ENCODE data around the gene LACC1.
A peak's percentile ranks its signal among the peaks of the same experiment; 100 is the strongest.

LACC1 gene

DNA sequence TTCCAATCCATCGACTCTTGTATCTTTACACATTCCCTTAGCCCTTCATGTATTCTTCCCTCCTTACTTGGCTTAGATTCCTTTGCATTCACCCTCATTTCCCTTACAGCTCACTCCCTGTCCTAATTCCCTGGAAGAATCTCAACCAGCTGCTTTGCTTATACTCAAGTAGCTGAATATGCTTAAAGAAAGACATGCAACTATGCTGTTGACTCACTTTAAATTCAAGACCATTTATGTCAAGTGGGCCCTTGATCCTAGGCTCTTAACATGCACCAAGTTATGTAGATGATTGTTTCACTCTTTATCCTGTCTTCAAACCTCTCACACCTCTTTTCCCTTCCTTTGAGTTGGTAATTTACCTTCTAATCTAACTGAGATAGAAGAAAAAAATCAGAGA, 7.5 kb upstream of the LACC1 start:
- TF ChIP-seq CTCF (IDR thresholded peaks at IDR 0.05; ENCODE audit: borderline replicate concordance, control extremely low read depth, extremely low read depth, insufficient read depth, missing control alignments): no peak
- in situ Hi-C loops (cut with MboI; ENCODE audit: low sequenced_read_pairs, unreplicated experiment): no loop called here
- DNase-seq (ENCODE audit: low spot score): no peak

DNA sequence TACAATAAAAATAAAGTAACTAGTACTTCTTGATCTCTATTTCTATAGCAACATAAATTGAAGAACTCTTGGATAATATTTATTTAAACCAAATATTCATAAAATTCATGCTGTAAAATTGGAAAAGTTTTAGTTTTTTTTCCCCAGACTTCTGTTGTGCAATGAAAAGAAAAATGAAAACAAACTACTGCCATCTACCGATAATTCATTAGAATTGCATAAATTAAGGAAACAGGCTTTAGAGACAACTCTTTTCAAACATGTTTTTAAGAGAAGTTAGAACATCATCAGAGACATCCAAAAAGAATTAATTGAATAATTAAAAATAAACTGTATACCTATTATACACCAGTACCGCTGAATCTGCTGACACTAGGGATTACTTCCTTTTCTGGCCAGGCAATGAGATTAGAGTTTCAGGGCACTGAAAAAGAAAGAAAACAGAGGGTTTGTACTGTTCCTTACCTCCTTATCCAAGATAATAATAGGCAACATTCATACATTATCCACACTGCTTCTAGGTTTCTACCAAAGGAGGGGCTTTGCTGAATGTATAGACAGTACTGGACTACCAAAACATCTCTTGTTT, 5.1 kb upstream of the LACC1 start:
- no peak for DNase-seq (ENCODE audit: low spot score)
- in situ Hi-C loops (cut with MboI; ENCODE audit: low sequenced_read_pairs, unreplicated experiment): no loop called here
- TF ChIP-seq CTCF (IDR thresholded peaks at IDR 0.05; ENCODE audit: borderline replicate concordance, control extremely low read depth, extremely low read depth, insufficient read depth, missing control alignments): peak; percentile 26

DNA sequence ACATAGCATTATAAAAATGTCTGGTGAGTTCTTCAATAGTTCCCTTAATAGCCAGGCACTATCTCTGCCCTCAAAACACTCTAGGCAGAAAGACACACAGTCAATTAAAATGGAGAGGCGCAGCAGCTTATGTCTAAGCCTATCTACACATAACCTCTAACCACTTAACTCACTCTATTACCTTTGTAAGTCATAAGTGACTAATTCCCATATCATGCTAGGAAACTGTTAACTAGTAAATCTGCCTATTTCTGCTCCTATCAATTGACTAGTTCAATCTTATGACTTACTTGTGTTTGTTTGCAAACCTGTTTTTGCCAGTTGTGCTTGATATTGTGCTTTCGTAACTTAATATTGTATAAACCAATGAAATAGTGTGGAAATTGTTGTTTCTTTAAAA, 3.3 kb upstream of the LACC1 start:
- no peak for TF ChIP-seq CTCF (IDR thresholded peaks at IDR 0.05; ENCODE audit: borderline replicate concordance, control extremely low read depth, extremely low read depth, insufficient read depth, missing control alignments)
- no peak for DNase-seq (ENCODE audit: low spot score)
- in situ Hi-C loops (cut with MboI; ENCODE audit: low sequenced_read_pairs, unreplicated experiment): no loop called here

DNA sequence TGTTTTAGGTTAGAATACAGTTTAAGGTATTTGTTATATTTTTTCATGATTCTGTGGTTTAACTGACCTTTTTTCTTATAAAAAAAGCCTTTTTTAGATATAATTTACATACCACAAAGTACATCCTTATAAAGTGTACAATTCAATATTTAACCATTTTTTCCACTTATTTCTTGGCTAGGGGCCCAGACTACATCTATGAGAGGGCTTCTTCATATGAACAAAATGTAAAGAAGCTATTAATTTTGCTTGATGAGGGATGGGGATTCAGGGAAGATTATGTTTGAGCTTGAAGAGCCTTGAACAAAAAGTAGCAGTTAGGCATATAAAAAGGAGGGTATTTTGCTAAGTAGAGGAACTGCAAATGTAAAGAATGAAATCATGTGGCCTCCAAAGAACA, 2.4 kb upstream of the LACC1 start:
- no peak for DNase-seq (ENCODE audit: low spot score)
- in situ Hi-C loops (cut with MboI; ENCODE audit: low sequenced_read_pairs, unreplicated experiment): no loop called here
- TF ChIP-seq CTCF (IDR thresholded peaks at IDR 0.05; ENCODE audit: borderline replicate concordance, control extremely low read depth, extremely low read depth, insufficient read depth, missing control alignments): no peak

DNA sequence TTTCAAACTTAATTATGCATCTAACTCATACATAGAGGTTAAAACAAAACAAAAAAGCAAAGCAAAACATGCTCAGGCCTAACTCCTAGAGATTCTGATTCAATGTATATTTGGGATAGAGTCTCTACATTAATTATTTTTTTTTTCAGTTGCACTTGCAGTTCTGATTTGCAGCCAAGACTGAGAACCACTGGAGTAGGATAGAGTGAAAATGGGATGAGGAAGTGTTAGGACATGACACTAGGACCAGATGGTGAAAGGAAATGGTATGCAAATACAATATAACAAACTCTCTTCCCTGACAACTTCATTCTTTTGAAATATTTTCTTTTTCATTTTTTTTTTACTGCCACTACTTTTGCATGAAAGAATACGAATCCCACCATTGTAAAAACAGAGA, 1.9 kb upstream of the LACC1 start:
- TF ChIP-seq CTCF (IDR thresholded peaks at IDR 0.05; ENCODE audit: borderline replicate concordance, control extremely low read depth, extremely low read depth, insufficient read depth, missing control alignments): no peak
- in situ Hi-C loops (cut with MboI; ENCODE audit: low sequenced_read_pairs, unreplicated experiment): no loop called here
- DNase-seq (ENCODE audit: low spot score): no peak

GRCh38 chr13:43878892-43879754, 581 bp upstream of the LACC1 start, which contains the start of gene CCDC122:
Gene CCDC122, minus strand, starts transcription at chr13:43879740. Its CDS starts 10,364 bp downstream, at chr13:43869376.
- in situ Hi-C loops (cut with MboI; ENCODE audit: low sequenced_read_pairs, unreplicated experiment): no loop called here
- no peak for TF ChIP-seq CTCF (IDR thresholded peaks at IDR 0.05; ENCODE audit: borderline replicate concordance, control extremely low read depth, extremely low read depth, insufficient read depth, missing control alignments)

More at GRCh38 chr13:43878892-43879754, 581 bp upstream of the LACC1 start, which contains the start of gene CCDC122:
- peak; percentile 91 for DNase-seq (ENCODE audit: low spot score)
